Glomerular visceral epithelial cell (primary cell): ENCODE measurements around the gene NLRP9.

Source experiments
- DNase-seq: peaks from one replicate; pipeline ENCODE4 v3.0.0-alpha.2; 2016; ENCODE audit errors: extremely low spot score

NLRP9 gene

GRCh38 chr19:55688422-55689218 is 49.6 kb downstream of the NLRP9 start:
- no peak for DNase-seq

- no peak for DNase-seq
Observed at GRCh38 chr19:55687281-55688201, 50.7 kb downstream of the NLRP9 start.

GRCh38 chr19:55686311-55687050 is 51.7 kb downstream of the NLRP9 start:
- DNase-seq = no peak

- DNase-seq = no peak
Observed at GRCh38 chr19:55685776-55686175, 52.4 kb downstream of the NLRP9 start.

GRCh38 chr19:55684946-55685681 is 53.1 kb downstream of the NLRP9 start:
- DNase-seq = no peak

- no peak for DNase-seq
Observed at GRCh38 chr19:55683449-55684261, 54.5 kb downstream of the NLRP9 start.

- peak; percentile 64 for DNase-seq
Observed at GRCh38 chr19:55681131-55682092, 56.8 kb downstream of the NLRP9 start.

GRCh38 chr19:55680339-55681130 is 57.7 kb downstream of the NLRP9 start:
- no peak for DNase-seq

GRCh38 chr19:55679343-55680257 is 58.6 kb downstream of the NLRP9 start:
- no peak for DNase-seq

- no peak for DNase-seq
Observed at GRCh38 chr19:55678121-55678671, 60.0 kb downstream of the NLRP9 start.

- no peak for DNase-seq
Observed at GRCh38 chr19:55677572-55678028, 60.6 kb downstream of the NLRP9 start.

- no peak for DNase-seq
Observed at GRCh38 chr19:55676889-55677505, 61.2 kb downstream of the NLRP9 start.

GRCh38 chr19:55676383-55676782 is 61.8 kb downstream of the NLRP9 start:
- no peak for DNase-seq

- no peak for DNase-seq
Observed at GRCh38 chr19:55675661-55676354, 62.4 kb downstream of the NLRP9 start.

GRCh38 chr19:55674841-55675660 is 63.2 kb downstream of the NLRP9 start, which contains the start of gene EPN1:
Gene EPN1, plus strand, starts transcription at chr19:55675226. Its CDS starts 3,402 bp downstream, at chr19:55678628.
- DNase-seq = peak; percentile 97
